Esophagus squamous epithelium (tissue), 4 donors: Measurements from ENCODE around the gene TMEM178B.

Experiments
- POLR2A ChIP-seq, 4 donors: fragments of 450-650 bp; IDR thresholded peaks; one replicate each; pipeline ENCODE4 v1.6.1; 2017; ENCODE audit warnings: antibody characterized with exemption in 4 of 4, mild to moderate bottlenecking in 4 of 4, moderate library complexity in 3 of 4
- TF ChIP-seq, protein P1 (sequence below), 6 experiments: fragments of 450-650 bp in 4 of 6; fragments of 200-600 bp in 2 of 6; sonication (generic) in 2 of 6; IDR thresholded peaks; one replicate each; pipeline ENCODE4 v1.5.1; 2016 to 2019; ENCODE audit warnings: antibody characterized with exemption in 6 of 6, mild to moderate bottlenecking in 4 of 6, moderate library complexity in 4 of 6

DNA sequence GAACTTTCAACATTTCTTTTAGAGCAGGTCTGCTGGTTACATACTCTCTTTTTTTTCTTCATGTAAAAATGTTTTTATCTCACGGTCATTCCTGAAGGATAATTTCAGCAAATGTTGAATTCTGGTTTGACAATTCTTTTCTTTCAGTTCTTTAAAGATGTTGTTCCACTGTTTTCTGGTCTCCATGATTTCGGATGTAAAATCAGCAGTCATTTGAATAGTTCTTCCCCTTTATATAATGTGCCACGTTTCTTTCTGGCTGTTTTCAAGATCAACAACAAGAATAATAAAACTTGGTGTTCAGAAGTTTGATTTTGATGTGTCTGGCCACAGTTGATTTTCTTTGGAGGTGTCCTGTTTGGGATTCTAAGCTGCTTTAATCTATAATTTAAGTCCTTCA, 45.1 kb upstream of the TMEM178B start:
- TF ChIP-seq, protein P1, sequence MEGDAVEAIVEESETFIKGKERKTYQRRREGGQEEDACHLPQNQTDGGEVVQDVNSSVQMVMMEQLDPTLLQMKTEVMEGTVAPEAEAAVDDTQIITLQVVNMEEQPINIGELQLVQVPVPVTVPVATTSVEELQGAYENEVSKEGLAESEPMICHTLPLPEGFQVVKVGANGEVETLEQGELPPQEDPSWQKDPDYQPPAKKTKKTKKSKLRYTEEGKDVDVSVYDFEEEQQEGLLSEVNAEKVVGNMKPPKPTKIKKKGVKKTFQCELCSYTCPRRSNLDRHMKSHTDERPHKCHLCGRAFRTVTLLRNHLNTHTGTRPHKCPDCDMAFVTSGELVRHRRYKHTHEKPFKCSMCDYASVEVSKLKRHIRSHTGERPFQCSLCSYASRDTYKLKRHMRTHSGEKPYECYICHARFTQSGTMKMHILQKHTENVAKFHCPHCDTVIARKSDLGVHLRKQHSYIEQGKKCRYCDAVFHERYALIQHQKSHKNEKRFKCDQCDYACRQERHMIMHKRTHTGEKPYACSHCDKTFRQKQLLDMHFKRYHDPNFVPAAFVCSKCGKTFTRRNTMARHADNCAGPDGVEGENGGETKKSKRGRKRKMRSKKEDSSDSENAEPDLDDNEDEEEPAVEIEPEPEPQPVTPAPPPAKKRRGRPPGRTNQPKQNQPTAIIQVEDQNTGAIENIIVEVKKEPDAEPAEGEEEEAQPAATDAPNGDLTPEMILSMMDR (IDR thresholded peaks at IDR 0.05): no peak
- no peak for TF ChIP-seq POLR2A (IDR thresholded peaks at IDR 0.05)
